DMS114 treated with DMSO at 0.1 percent for 48 hours (cell line): ENCODE results near the gene TCHHL1.

Source experiments
- DNase-seq: peaks from one replicate; lab custom pipeline; 2025; ENCODE audit not compliant: unreplicated experiment; lab: John Stamatoyannopoulos, UW

Gene TCHHL1

GRCh38 chr1:152089014-152089674 lies at the start of gene TCHHL1:
Gene TCHHL1 (minus strand): TSS chr1:152089064. CDS start chr1:152088143, 921 bp downstream.
- DNase-seq: no peak

GRCh38 chr1:152137215-152137614 lies 48.4 kb upstream of the TCHHL1 start:
- no peak for DNase-seq

GRCh38 chr1:152130186-152130585 lies 41.3 kb upstream of the TCHHL1 start:
- no peak for DNase-seq

GRCh38 chr1:152127673-152128072 lies 38.8 kb upstream of the TCHHL1 start:
- no peak for DNase-seq

GRCh38 chr1:152125834-152126443 lies 37.1 kb upstream of the TCHHL1 start:
- DNase-seq: no peak

GRCh38 chr1:152118915-152119314 lies 30.1 kb upstream of the TCHHL1 start:
- DNase-seq: no peak

GRCh38 chr1:152115344-152115743 lies 26.5 kb upstream of the TCHHL1 start, which contains the start of gene TCHH:
Gene TCHH (minus strand): TSS chr1:152115444. CDS start chr1:152114080, 1,364 bp downstream.
- DNase-seq: no peak

GRCh38 chr1:152112885-152113432 lies 24.1 kb upstream of the TCHHL1 start:
- DNase-seq: no peak

GRCh38 chr1:152112101-152112884 lies 23.4 kb upstream of the TCHHL1 start:
- DNase-seq: peak; percentile 69

- peak; percentile 86 for DNase-seq
These were observed 22.7 kb upstream of the TCHHL1 start for GRCh38 chr1:152111515-152111968.

- DNase-seq: peak; percentile 78
These were observed 22.1 kb upstream of the TCHHL1 start for GRCh38 chr1:152110860-152111514.

GRCh38 chr1:152110365-152110859 lies 21.5 kb upstream of the TCHHL1 start:
- peak; percentile 72 for DNase-seq

- DNase-seq: peak; percentile 54
These were observed 21.1 kb upstream of the TCHHL1 start for GRCh38 chr1:152109998-152110294.

- peak; percentile 84 for DNase-seq
These were observed 20.6 kb upstream of the TCHHL1 start for GRCh38 chr1:152109231-152109997.

- no peak for DNase-seq
These were observed 20.0 kb upstream of the TCHHL1 start for GRCh38 chr1:152108882-152109222.

- peak; percentile 84 for DNase-seq
These were observed 19.4 kb upstream of the TCHHL1 start for GRCh38 chr1:152107984-152108881.

- peak; percentile 17 for DNase-seq
These were observed 18.4 kb upstream of the TCHHL1 start for GRCh38 chr1:152107031-152107983.

- no peak for DNase-seq
These were observed 16.0 kb upstream of the TCHHL1 start for GRCh38 chr1:152104854-152105253.
